ENCODE data around the gene CCDC197.

CCDC197 gene

DNA sequence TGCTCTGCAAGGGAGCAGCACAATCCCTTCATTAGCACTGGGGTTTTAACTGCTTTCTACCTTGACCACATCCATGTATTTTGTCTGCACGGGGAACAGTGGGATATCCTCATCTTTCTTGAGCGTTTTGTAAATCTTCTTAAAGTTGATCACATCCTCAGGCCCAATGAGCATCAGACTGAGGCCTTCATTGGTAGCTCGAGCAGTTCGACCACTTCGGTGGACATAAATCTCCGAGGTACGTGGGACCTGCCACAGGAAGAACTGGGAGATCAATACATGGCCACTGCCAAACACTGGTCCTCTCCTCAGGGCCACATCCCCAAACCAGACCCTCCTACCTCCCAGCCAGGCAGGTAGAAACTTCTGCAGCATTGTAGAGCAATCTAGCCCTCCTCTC lies 57.8 kb downstream of the CCDC197 start:
- TF ChIP-seq, protein P1, sequence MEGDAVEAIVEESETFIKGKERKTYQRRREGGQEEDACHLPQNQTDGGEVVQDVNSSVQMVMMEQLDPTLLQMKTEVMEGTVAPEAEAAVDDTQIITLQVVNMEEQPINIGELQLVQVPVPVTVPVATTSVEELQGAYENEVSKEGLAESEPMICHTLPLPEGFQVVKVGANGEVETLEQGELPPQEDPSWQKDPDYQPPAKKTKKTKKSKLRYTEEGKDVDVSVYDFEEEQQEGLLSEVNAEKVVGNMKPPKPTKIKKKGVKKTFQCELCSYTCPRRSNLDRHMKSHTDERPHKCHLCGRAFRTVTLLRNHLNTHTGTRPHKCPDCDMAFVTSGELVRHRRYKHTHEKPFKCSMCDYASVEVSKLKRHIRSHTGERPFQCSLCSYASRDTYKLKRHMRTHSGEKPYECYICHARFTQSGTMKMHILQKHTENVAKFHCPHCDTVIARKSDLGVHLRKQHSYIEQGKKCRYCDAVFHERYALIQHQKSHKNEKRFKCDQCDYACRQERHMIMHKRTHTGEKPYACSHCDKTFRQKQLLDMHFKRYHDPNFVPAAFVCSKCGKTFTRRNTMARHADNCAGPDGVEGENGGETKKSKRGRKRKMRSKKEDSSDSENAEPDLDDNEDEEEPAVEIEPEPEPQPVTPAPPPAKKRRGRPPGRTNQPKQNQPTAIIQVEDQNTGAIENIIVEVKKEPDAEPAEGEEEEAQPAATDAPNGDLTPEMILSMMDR (IDR thresholded peaks at IDR 0.05; ENCODE audit: low read depth, low read length) = no peak
- no peak for TF ChIP-seq EZH2phosphoT487 (IDR thresholded peaks at IDR 0.05; ENCODE audit: low read depth)
- Histone ChIP-seq H3K4me2 (ENCODE audit: low read length) (no peak overlapping the region), H3K36me3 (replicated peaks; ENCODE audit: low read depth, low read length) (peaks cover 87% of the 10 kb centered on the region), H3K4me1 (ENCODE audit: low read length) (no peaks in the 10 kb centered on the region), H4K20me1 (ENCODE audit: insufficient read depth, low read length) (peaks cover 14% of the 10 kb centered on the region; the same call in 1 of the 2 replicates), H3K4me3 (ENCODE audit: low read length) (no peak overlapping the region), H3K9me3 (ENCODE audit: insufficient read depth, low read length) (no peaks in the 10 kb centered on the region), H3K27ac (ENCODE audit: low read length) (no peak overlapping the region), H3K79me2 (ENCODE audit: low read length) (peaks cover 4% of the 10 kb centered on the region), H3K9ac (ENCODE audit: low read length) (no peak overlapping the region), H2AFZ (ENCODE audit: low read depth, low read length) (no peak overlapping the region), H3K27me3 (ENCODE audit: low read depth, low read length) (no peaks in the 10 kb centered on the region)

DNA sequence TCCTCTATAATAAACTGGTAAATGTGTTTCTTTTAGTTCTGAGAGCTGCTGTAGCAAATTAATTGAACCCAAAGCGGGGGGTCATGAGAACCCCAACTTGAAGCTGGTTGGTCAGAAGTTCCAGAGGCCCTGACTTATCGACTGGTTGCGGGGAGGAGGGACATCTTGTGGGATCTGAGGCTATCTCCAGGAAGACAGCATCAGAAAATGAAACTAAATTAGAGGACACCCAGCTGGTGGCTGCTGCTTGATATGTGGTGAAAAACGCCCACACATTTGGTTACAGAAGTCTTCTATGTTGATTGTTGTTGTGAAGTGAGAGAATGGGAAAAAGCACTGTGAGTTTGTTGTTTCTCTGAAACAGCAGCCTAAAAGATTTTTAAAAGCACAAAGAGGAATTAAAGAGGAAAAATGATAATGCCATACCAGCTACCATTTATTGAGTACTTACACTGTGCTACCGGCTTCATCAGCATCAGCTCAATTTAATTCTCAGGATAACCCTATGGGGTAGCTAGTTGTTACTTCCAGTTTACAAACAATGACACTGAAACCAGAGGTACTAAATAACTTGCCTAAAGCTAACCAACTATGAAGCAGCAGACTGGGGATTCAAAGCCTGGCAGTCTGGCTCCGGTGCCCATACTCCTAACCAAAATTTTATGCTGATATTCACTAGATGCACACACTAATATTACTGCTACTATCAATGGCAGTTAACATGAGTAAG lies 59.6 kb downstream of the CCDC197 start:
- peaks cover 20% of the 10 kb centered on the region for H4K20me1 ChIP-seq (ENCODE audit: insufficient read depth, low read length)
- no peak overlapping the region for H2AFZ ChIP-seq (ENCODE audit: low read depth, low read length)
- no peak for TF ChIP-seq EZH2phosphoT487 (IDR thresholded peaks at IDR 0.05; ENCODE audit: low read depth)
- TF ChIP-seq, protein P1 (IDR thresholded peaks at IDR 0.05; ENCODE audit: low read depth, low read length) = no peak
- no peak overlapping the region for H3K4me2 ChIP-seq (ENCODE audit: low read length)
- H3K27ac ChIP-seq (ENCODE audit: low read length) = no peak overlapping the region
- no peak overlapping the region for H3K4me3 ChIP-seq (ENCODE audit: low read length)
- H3K27me3 ChIP-seq (ENCODE audit: low read depth, low read length) = no peaks in the 10 kb centered on the region
- H3K36me3 ChIP-seq (replicated peaks; ENCODE audit: low read depth, low read length) = peaks cover 87% of the 10 kb centered on the region
- no peaks in the 10 kb centered on the region for H3K9me3 ChIP-seq (ENCODE audit: insufficient read depth, low read length)
- H3K4me1 ChIP-seq (ENCODE audit: low read length) = no peaks in the 10 kb centered on the region
- peaks cover 22% of the 10 kb centered on the region for H3K79me2 ChIP-seq (ENCODE audit: low read length)
- no peak overlapping the region for H3K9ac ChIP-seq (ENCODE audit: low read length)

DNA sequence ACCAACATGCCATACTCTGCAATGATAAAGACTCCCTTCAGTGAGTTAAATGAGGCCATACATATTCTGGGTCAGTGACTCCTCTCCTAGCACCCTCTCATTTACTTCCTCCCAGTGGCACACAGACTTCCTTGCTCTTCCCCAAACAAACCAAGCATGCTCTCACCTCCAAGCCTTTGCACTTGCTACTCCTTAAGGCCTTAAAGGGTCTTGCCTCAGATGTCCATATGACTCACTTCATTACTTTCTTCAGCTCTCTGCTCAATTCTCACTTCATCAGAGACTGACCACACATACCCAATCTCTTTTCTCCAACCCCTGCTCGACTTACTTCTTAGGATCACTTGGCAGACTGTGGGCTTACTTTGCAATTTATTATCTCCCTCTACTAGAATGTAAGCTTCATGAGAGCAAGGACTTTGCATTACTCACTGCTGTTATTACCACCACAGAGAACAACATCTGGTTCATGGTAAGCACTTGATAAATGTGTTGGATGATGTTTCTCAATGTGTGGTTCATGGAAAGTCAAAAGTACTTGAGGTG lies 61.1 kb downstream of the CCDC197 start:
- no peak for TF ChIP-seq EZH2phosphoT487 (IDR thresholded peaks at IDR 0.05; ENCODE audit: low read depth)
- TF ChIP-seq, protein P1 (IDR thresholded peaks at IDR 0.05; ENCODE audit: low read depth, low read length) = no peak
- Histone ChIP-seq H3K27ac (ENCODE audit: low read length) (no peak overlapping the region), H3K36me3 (replicated peaks; ENCODE audit: low read depth, low read length) (peaks cover 81% of the 10 kb centered on the region)

More for the DNA sequence above, 61.1 kb downstream of the CCDC197 start:
- H2AFZ ChIP-seq (ENCODE audit: low read depth, low read length) = no peak overlapping the region
- peaks cover 37% of the 10 kb centered on the region for H3K79me2 ChIP-seq (ENCODE audit: low read length)
- no peaks in the 10 kb centered on the region for H3K27me3 ChIP-seq (ENCODE audit: low read depth, low read length)
- no peak overlapping the region for H3K4me2 ChIP-seq (ENCODE audit: low read length)
- no peaks in the 10 kb centered on the region for H3K4me1 ChIP-seq (ENCODE audit: low read length)
- no peaks in the 10 kb centered on the region for H3K9me3 ChIP-seq (ENCODE audit: insufficient read depth, low read length)
- H3K9ac ChIP-seq (ENCODE audit: low read length) = no peak overlapping the region
- H3K4me3 ChIP-seq (ENCODE audit: low read length) = no peak overlapping the region
- H4K20me1 ChIP-seq (ENCODE audit: insufficient read depth, low read length) = peaks cover 32% of the 10 kb centered on the region
